K562 treated with DMSO at 1 percent for 4 hours (cell line): ENCODE data around the gene NCAPH2. TPM values are rescaled to one million over a fixed set of nuclear protein-coding genes. Genes with fewer than 3 reads are reported as not detected.

Experiments
- total RNA-seq: library from RNA; unstranded; fragments of 300-600 nt; gene quantifications from 2 replicates; pipeline ENCODE4 v1.2.3, GENCODE V29; 2022; ENCODE audit not compliant: insufficient read depth

The NCAPH2 gene
- total RNA-seq: 70.5 and 85.1 TPM in 2 replicates

DNA sequence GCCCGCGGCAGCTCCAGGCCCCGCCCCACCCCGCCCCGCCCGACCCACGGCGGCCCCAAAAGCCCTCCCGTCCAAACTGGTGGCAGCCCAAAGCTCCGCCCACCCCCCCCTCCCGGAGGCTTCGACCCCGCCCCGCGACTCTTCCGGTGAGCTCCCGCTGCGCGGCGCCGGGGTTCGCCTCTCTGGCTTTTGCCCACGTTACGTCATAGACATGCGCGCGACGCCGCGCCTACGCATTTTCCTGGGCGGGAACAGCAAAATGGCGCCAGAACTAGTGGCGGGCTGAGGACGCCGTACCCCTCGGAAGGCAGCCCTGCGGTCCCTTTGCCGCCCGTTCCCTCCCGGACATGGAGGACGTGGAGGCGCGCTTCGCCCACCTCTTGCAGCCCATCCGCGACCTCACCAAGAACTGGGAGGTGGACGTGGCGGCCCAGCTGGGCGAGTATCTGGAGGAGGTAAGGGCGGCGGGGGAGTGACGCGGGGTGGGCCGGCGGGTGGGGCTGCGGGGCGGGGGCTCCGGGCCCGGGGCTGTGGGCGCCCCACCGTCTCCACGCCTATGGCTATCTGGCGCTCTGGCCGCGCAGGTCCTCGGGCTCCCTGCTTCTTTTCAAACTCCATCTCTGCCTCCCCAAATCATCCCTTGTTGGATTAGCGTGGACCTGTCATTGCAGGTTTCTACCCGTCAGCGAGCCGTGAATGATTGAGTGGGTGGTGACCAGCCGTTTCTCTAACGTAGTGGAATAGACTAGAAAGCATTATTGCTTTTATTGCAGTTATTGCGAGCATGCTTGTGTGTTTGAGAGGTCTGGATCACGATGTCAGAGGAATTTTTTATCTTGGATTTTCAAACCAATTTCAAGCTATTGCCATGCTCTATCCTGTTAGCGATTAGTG lies at the start of gene NCAPH2:
Gene NCAPH2 (plus strand): TSS at position 234 of the 894 bp plus-strand sequence. CDS start 114 bp downstream, at position 348.

DNA sequence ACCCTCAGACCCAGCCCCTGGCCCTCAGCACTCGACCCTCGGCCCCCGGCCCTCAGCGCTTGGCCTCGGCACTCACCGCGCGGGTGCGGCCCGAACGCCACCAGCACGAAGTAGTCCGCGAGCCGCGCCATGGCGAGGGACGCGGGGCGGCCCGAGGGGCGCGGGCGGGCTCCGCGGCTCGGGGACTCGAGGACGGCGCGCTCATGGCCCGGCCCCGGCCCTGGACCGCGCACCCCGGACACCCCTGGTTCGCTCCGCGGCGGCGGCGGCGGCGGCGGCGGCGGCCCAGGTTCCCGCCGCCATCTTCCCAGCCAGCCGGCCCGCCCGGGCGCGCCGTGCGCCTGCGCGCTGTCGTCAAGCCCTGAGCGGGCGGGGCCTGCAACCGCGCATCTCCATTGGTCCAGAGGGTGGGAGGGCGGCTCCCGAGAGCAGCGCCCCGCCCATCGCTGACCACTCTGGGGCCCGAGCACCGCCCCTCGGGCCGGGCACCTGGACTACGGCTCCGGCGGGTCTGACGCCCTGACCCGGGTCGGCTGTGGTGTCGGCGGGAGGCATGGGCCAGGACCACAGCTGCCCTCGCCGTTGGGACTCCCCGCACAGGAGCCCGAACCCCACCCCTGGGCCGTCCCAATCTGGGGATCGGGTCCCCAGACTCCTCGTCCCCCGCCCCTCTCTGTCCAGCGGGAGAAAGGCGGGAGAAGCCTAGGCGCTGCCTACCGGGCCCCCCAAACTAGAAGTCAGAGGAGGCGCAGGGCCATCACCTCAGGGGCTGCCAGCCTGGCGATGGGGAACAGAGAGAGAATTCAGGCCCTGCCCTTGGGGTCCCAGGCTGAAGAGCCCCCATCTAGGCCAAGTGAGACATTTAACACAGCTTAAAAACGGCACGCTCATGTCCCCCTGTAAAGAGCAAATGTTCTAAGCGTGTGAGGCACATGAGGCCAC lies 33.0 kb upstream of the NCAPH2 start, which contains the start of gene SBF1:
Gene SBF1 (minus strand): TSS at position 326 of the 942 bp plus-strand sequence. CDS start 195 bp downstream, at position 131.

GRCh38 chr22:50481440-50482106 lies 26.5 kb upstream of the NCAPH2 start, which contains the start of gene ADM2:
TSS of gene ADM2 (plus strand) at chr22:50481543. CDS start at chr22:50481848, 305 bp downstream.

DNA sequence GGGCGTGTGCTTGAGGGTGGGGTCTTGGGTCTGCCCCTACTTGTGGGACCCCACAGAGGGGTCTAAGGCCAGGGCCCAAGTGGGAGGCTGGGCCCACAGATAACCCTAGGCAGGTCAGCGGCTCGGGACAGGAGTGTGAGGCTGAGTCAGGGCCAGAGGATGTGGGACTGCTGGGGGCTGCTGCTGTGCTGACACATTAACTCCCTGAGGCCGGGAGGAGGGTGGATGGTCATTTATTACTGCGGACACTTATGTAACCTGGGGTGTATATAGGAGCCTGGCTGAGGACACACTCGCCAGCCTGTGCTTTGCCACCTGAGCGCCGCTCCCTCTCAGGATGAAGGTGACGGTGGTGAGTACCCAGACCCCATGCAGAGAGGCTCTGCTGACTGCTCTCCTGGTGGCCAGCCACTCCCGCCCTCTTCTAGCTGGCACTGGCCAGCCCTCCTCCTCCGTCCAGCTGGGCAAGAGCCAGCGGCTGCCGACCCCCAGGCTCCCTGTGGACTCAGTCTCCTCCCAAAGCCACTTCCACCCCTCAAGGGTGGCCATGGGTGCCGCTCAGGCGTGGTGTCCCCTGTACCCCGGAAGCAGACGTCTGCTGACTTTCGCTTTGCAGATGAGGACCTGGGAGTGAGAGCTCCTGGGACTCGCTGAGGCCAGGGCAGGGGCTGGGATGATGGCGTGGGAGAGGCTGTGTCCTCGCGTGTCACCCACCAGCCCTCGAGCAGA lies 21.3 kb upstream of the NCAPH2 start, which contains the start of gene MIOX:
Gene MIOX (plus strand): TSS at position 299 of the 729 bp plus-strand sequence. CDS start 39 bp downstream, at position 338.

DNA sequence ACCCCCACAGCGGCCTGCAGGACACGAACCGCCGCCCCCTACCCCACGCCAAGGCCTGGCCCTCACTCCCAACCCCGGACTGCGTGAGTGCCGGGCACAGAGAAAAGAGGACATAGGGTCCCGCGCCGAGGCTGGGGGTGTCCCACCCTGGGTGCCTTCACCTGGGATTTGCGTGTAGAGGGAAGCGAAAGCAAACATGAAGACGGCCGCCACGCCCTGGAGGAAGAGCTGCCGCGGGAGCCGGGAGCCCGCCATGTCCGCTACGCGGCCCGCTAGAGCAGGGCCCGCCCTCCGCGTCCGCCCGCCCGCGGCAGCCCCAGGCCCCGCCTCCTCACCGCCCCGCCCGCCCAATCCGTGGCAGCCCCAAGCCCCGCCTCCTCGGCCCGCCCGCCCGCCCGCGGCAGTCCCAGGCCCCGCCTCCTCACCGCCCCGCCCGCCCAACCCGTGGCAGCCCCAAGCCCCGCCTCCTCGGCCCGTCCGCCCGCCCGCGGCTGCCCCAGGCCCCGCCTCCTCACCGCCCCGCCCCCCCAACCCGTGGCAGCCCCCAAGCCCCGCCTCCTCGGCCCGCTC lies 518 bp upstream of the NCAPH2 start, which contains the start of gene LMF2:
Gene LMF2 (minus strand): TSS at position 282 of the 570 bp plus-strand sequence. CDS start 27 bp downstream, at position 255.

DNA sequence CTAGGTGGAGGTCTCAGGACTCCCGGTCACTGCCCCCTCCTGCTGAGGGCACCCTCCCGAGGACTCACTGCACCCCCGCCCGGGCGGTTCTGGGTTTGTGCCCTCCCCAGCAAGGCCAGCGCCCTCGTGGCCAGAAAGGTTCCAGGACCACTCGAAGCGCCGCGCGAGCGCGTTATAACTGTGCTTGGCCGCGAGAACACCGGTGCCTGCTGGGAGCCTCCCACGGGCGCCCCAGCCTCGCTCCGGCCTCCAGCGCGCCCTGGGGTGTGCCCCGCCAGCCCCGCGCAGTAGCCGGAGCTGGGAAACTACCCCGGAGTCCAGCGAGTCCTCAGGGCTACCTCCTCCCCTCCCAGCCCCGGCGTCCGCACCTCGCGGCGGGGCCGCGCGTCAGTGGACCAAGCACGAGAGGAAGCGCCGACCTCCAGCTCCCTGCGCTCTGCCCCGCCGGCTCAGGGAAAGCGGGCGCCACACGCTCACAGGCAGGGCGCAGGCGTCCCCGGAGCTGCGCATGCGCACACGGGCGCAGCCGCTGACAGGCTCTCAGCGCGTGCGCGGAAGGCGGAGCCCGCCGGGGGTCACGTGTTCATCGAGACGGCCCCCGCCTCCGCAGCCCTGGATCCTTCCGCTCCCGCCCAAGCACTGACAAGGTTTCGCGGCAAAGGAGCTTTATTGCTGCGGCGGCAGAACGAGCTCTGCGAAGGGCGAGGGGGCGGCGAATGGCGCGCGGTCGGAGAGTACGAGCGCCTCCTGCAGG lies 17.3 kb downstream of the NCAPH2 start, which contains the start of gene SCO2:
Gene SCO2 (minus strand): TSS at position 495 of the 754 bp plus-strand sequence. CDS start 1,187 bp downstream, outside the sequence.

GRCh38 chr22:50529897-50530579 lies 22.0 kb downstream of the NCAPH2 start, which contains the start of gene TYMP:
TSS of gene TYMP (minus strand) at chr22:50530012. CDS start at chr22:50529709, 303 bp downstream.

GRCh38 chr22:50545522-50546325 lies 37.7 kb downstream of the NCAPH2 start, which contains the start of gene KLHDC7B:
TSS of gene KLHDC7B (plus strand) at chr22:50545899. CDS start at chr22:50546244, 345 bp downstream.

GRCh38 chr22:50562523-50563412 lies 54.7 kb downstream of the NCAPH2 start, which contains the start of gene SYCE3:
TSS of gene SYCE3 (minus strand) at chr22:50562919. CDS start at chr22:50556405, 6,514 bp downstream.

Other genes with a start within 250 kb of the NCAPH2 start
- gene MAPK12, start 246.5 kb upstream of the NCAPH2 start, total RNA-seq: 24.5 and 32.8 TPM in 2 replicates
- 7.2 and 11.4 TPM in 2 replicates for gene MAPK11, start 237.8 kb upstream of the NCAPH2 start, total RNA-seq
- gene PLXNB2, start 200.6 kb upstream of the NCAPH2 start, total RNA-seq: 34.3 and 35.7 TPM in 2 replicates
- gene DENND6B, start 181.2 kb upstream of the NCAPH2 start, total RNA-seq: 1.8 TPM in 2 replicates
- 42.2 and 49.8 TPM in 2 replicates for gene PPP6R2, start 164.9 kb upstream of the NCAPH2 start, total RNA-seq
- gene SBF1, start 33.2 kb upstream of the NCAPH2 start, total RNA-seq: 46.6 and 47.5 TPM in 2 replicates
- 8.0 and 9.4 TPM in 2 replicates for gene ADM2, start 26.7 kb upstream of the NCAPH2 start, total RNA-seq
- not detected in 2 replicates for gene MIOX, start 21.4 kb upstream of the NCAPH2 start, total RNA-seq
- 52.4 and 57.2 TPM in 2 replicates for gene LMF2, start 522 bp upstream of the NCAPH2 start, total RNA-seq
- 2.4 and 4.6 TPM in 2 replicates for gene SCO2, start 17.4 kb downstream of the NCAPH2 start, total RNA-seq
- gene TYMP, start 21.8 kb downstream of the NCAPH2 start, total RNA-seq: 4.4 and 7.1 TPM in 2 replicates
- gene KLHDC7B, start 37.7 kb downstream of the NCAPH2 start, total RNA-seq: 8.1 and 14.9 TPM in 2 replicates
- gene SYCE3, start 54.7 kb downstream of the NCAPH2 start, total RNA-seq: not detected in 2 replicates
- gene CPT1B, start 70.2 kb downstream of the NCAPH2 start, total RNA-seq: 6.1 and 10.6 TPM in 2 replicates
- 17.3 and 26.2 TPM in 2 replicates for gene CHKB, start 74.6 kb downstream of the NCAPH2 start, total RNA-seq
- 0.47 and 1.2 TPM in 2 replicates for gene MAPK8IP2, start 92.6 kb downstream of the NCAPH2 start, total RNA-seq
- gene ARSA, start 119.9 kb downstream of the NCAPH2 start, total RNA-seq: 21.2 and 25.4 TPM in 2 replicates
- not detected in 2 replicates for gene SHANK3, start 164.6 kb downstream of the NCAPH2 start, total RNA-seq
- not detected in 2 replicates for gene ACR, start 230.0 kb downstream of the NCAPH2 start, total RNA-seq